GM19043 (cell line): ENCODE results near the gene KMO.

Experiments
- ATAC-seq: cut with Tn5 transposase; IDR thresholded peaks from one replicate; pipeline ENCODE4 v1.9.1; 2021; ENCODE audit warnings: low read depth; ENCODE audit not compliant: unreplicated experiment

The KMO gene

DNA sequence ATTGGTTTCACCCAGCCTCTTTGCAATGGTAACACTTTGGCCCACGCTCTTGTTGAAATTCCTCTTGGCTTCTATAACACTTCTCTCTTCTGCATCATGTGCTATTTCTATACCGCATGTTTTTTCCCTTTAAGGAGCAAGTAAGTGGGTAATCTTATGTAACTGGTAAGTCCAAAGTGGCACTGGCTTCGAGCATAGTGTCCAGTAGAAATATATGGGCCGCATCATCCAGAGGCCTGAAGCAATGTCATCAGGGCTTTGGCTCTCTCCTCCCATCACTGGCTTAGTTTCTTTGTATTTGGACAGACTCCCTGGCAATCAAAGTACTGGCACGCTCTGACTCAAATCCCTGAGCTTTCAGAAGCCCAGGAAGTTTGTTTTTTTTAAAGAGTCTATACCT lies 90.5 kb downstream of the KMO start:
- no peak for ATAC-seq

- no peak for ATAC-seq
Observed at GRCh38 chr1:241624935-241625334, 92.8 kb downstream of the KMO start.

DNA sequence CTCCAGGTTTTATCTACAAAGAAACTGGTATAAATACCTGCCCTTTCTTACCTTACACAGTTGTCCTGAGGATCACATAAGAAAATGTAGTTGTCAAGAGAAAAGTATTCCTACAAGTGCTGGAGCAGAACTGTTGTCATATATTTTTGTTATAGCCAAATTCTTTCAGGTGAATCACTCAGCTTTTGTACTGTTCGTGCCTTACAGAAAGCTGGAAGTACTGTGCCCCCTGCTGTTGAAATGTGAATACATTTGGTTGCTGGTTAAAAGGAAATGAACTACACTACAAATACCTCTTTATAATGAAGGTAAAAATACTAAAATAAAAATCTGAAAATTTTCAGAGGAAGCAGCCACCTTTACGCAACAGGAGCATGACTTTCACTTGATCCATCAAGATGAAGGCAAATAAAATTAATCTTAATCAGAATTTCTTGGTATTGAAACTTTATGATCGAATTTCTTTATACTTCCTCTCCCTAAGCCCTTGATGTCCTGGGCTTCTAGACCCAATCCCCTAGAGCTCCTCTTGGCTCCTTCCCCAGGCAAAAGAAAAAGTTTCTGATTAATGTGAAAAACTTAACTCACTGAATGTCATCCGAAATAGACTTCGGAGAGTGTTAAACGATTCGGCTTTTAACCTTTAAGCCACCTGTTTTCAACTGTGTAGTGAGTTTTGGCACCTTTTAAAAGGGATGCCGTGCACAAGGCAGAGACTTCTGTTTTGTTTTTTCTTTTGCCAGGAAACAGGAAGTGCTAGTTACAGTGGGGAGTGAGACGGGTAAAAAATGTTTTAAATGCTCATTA lies 95.5 kb downstream of the KMO start:
- peak; percentile 79 for ATAC-seq

GRCh38 chr1:241630005-241630404 lies 97.8 kb downstream of the KMO start:
- ATAC-seq, result no peak

DNA sequence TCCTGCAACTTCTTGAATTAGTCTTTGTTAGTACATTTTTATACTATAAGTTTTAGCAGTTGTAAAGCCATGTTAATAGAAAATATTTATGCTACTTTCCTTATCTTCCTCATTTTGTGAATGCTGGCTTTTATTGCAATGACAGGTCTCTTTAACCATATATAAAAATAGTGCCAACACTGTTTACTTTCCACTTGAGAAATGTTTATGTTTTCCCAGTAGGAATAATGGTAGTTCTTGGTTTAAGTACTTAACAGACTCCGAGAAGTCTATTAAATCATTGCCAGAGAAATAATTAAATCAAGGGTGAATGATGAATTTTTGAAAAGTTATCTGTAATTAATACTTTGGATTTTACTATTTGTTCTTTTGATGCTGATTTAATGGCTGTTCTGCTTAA lies 98.3 kb downstream of the KMO start:
- ATAC-seq, result no peak

- ATAC-seq, result no peak
Observed at GRCh38 chr1:241630899-241631298, 98.7 kb downstream of the KMO start.

- ATAC-seq, result no peak
Observed at GRCh38 chr1:241631674-241632073, 99.5 kb downstream of the KMO start.

DNA sequence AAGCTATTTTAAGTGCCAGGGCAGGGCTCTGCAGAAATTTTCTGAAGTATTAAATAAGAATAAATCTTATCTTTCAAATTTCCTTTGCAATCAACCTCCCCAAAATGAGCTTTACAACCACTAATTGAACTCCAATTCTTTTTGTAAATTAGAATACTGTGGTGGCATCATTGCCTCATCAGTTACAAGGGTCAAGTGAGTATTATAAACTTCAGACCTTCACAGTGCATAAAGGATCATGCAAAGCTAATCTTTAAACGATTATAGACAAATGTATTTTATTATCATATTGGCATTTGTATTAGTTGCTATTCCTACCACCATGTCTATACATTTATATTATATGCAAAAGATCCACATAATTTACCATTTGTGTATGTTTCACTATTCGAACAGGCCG lies 100.8 kb downstream of the KMO start:
- no peak for ATAC-seq

DNA sequence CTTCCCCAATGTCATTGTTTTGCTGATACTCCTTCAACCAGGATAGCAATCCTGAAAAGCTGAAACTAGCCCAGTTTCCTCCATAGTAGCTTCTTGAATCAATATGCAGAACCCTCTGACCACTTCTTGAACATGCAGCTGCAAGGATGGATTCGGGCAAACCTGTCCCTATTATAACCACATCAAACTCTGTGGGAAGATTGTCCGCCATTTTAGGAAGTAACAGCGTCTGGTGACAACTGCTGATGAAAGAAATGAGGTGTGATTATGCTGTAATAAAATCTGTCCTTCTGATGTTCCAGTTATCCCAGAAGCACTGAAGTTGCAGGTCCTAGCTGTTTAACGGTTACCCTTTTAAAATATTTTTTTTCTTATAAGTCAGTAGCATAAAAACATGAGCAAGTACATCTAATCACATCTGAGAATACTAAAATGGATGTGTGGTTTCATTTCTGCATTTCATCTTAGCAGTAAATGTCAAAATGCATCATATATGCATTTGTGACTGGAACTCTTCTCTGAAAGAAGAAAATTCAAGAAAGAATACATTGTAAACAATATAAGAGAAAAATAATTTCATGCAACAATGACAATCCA lies 103.5 kb downstream of the KMO start:
- no peak for ATAC-seq

GRCh38 chr1:241636291-241636690 lies 104.1 kb downstream of the KMO start:
- ATAC-seq, result no peak

GRCh38 chr1:241637046-241637590 lies 104.9 kb downstream of the KMO start:
- ATAC-seq, result no peak

GRCh38 chr1:241637604-241638003 lies 105.4 kb downstream of the KMO start:
- ATAC-seq, result no peak

DNA sequence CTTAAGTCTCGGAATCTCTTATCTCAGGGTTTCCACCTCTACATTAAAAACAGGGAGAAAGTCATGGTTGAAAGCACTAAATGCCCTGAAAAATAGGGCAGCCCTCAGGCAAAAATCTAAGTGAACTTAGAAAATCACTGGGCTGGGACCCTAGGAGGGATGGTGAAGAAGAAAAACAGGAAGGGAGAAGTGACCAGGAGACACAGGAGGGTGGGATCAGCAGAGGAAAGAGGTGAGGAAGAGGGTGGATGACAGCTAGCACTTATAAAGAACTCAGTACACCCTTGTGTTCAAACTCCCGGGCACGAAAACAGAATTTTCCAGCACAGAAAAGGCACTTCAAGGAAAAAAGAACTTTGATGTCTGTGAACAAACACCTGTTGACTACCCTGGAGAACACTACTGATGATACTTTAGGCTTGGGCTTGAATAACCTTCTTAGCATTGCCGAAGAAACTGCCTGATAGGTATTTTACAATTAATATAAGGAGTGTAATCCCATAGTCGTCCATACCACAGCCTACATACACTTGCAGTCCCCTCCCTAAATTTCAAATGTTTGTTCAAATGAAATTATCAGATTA lies 106.0 kb downstream of the KMO start:
- ATAC-seq, result no peak

DNA sequence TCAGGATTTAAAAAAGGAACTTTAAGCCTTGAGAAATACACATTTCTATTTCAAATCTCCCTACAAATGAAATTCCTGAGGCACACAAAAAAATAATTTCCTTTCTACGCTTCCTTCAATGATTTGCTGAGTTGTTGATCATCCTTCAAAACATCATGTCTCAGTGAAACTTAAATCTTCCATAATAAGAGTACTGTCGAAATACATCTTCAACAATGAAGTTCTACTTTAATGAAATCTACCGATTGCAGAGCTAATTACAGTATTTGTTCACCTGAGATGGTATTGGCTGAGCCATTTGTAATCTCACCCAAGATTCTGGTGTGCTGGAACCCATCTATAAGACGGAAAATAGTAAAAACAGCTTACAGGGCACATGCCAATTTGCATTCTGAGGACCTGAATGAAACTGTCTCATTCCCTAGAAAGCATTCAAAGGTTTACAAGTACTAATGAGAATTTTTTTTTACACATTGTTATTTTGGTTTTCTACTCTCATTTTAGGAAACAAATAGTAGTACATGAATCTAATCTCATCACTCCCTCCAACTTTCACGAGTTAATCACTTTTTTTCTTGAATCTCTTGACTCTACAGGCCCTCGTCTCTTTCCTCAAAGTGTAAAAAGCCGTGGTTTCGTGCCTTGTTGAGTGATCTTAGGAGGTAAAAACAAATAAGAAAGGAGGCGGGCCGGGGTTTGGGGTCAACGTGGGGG lies 106.9 kb downstream of the KMO start:
- no peak for ATAC-seq

GRCh38 chr1:241639623-241640148 lies 107.5 kb downstream of the KMO start:
- ATAC-seq, result peak; percentile 40

DNA sequence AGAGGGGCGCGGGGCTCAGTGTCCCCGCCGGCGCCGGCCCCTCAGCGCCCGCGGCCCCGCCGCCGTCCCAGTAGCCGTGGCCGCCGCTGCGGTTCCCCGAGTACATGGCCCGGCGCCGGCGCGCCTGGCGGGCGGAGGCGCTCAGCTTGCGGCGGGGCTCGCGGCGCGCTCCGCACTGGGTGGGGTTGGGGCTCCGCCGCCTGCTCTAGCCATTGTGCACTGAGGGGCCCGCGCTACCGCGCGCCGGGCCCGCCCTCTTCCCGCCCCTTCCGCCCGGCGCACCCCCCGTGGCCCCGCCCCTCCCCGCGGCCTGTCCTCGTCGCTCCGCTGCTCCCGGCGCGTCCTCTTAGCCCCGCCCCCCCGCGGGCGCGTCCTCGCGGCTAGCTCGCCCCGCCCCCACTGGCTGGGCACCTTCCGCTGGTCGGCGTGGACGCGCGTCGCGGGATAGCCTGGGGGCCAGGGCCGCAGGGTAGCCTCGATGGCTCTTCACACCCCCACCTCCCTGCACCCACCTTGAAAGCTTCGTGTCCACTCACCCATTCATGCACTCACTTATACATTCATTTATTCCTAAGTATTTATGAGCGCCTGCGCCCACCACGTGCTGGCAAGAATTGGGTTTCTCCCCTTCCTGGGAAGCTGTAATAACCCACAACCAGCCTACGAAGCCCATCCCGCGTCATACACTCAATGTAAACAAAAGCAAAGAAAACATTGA lies 108.1 kb downstream of the KMO start, which contains the start of the genes CHML and OPN3:
Gene CHML, minus strand, starts transcription at position 221 of the 718 bp plus-strand sequence. CDS start 4,603 bp downstream, outside the sequence.
Gene OPN3, minus strand, starts transcription at position 221 of the 718 bp plus-strand sequence. Its CDS starts 115 bp downstream, at position 106.
- peak; percentile 83 for ATAC-seq

DNA sequence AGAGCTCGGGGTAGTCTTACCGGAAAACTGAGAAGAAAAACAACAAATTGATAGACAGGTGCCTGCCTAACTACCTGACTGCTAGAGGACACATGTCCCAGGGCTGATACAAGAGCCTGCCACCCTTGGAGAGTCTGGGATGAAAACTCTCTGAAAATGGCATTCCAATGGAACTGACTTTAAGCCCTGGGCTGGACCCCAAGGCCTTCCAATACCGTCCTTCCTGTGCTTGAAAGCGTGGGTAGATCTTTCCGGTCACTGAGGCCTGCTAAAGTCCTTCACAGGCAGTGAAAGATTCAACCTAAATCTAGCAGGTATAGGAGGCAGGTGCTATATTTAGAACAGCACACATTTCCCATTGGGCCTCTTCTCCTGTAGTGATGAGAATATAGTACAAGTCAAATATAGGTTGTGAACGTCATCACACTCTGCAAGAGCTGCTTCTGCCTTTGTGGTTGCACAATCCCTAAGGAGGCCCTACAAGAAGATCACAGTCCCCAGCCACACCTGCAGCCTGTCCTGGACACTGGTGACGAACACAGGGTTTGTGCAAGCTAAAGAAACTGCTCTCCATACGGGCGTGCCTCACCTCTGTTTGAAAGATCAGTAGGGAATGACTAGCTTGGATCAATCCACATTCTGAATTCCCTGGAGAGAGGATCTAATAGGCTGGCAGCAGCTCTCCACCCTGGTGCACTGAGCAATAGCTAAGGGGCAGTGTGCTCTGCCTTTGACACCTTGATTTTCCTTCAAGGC lies 108.9 kb downstream of the KMO start:
- ATAC-seq, result no peak

- no peak for ATAC-seq
Observed at GRCh38 chr1:241641773-241642592, 109.8 kb downstream of the KMO start.
